ENCODE measurements around the gene FMNL3. TPM values are rescaled to one million over a fixed set of nuclear protein-coding genes. Genes with fewer than 3 reads are reported as not detected.
A peak's percentile ranks its signal among the peaks of the same experiment; 100 is the strongest.

The FMNL3 gene
- total RNA-seq, 1 experiment from 2014 or later: 0.58 TPM

- Mint-ChIP-seq H3K4me3 (ENCODE audit: unreplicated experiment) (no peak overlapping the region), H3K4me1 (ENCODE audit: insufficient read depth, unreplicated experiment) (peaks cover 20% of the 10 kb centered on the region), H3K36me3 (ENCODE audit: insufficient read depth, unreplicated experiment) (no peaks in the 10 kb centered on the region), H3K9me3 (ENCODE audit: unreplicated experiment) (no peaks in the 10 kb centered on the region), H3K27me3 (ENCODE audit: insufficient read depth, unreplicated experiment) (no peaks in the 10 kb centered on the region), H3K27ac (ENCODE audit: low read depth, unreplicated experiment) (no peak overlapping the region)
- ChIA-PET CTCF (interaction anchor here (0.7 to 1.2 kb wide), 3 partner anchors 10 to 329 kb away, joined by 3 to 5 read pairs (median 4); no protein-coding TSS in a partner anchor), POLR2A (interaction anchor here (0.5 to 1.5 kb wide), 5 partner anchors 18 to 324 kb away, joined by 3 to 5 read pairs (median 3); partner anchors contain the start of gene TMBIM6)
- BruUV-seq (replicated peaks): no TSS peak
- DNase-seq (ENCODE audit: unreplicated experiment): no peak
- TF ChIP-seq CTCF (IDR thresholded peaks at IDR 0.05; ENCODE audit: unreplicated experiment): no peak
- intact Hi-C loops (cut with micrococcal nuclease): no loop called here
Measured at GRCh38 chr12:49626169-49626835, 80.9 kb downstream of the FMNL3 start.

GRCh38 chr12:49624921-49625577, 82.2 kb downstream of the FMNL3 start:
- ChIA-PET POLR2A (interaction anchor here (0.6 to 1.5 kb wide), 6 partner anchors 12 to 1864 kb away, joined by 3 to 5 read pairs (median 4); partner anchors contain the start of gene TMBIM6), CTCF (interaction anchor here (0.6 to 1.2 kb wide), 7 partner anchors 10 to 123 kb away, joined by 3 to 5 read pairs (median 4); no protein-coding TSS in a partner anchor)
- H3K27ac Mint-ChIP-seq (ENCODE audit: low read depth, unreplicated experiment): no peak overlapping the region
- H3K4me1 Mint-ChIP-seq (ENCODE audit: insufficient read depth, unreplicated experiment): peaks cover 24% of the 10 kb centered on the region
- H3K4me3 Mint-ChIP-seq (ENCODE audit: unreplicated experiment): peak overlapping the region; percentile 78
- TSS peak; percentile 15 for BruUV-seq (replicated peaks)
- H3K9me3 Mint-ChIP-seq (ENCODE audit: unreplicated experiment): no peaks in the 10 kb centered on the region
- no peaks in the 10 kb centered on the region for H3K36me3 Mint-ChIP-seq (ENCODE audit: insufficient read depth, unreplicated experiment)
- intact Hi-C loops (cut with micrococcal nuclease): no loop called here
- H3K27me3 Mint-ChIP-seq (ENCODE audit: insufficient read depth, unreplicated experiment): no peaks in the 10 kb centered on the region
- TF ChIP-seq CTCF (IDR thresholded peaks at IDR 0.05; ENCODE audit: unreplicated experiment): no peak
- DNase-seq (ENCODE audit: unreplicated experiment): peak; percentile 91

GRCh38 chr12:49623142-49623904, 83.9 kb downstream of the FMNL3 start, which contains the start of gene PRPF40B:
TSS of gene PRPF40B (plus strand) at chr12:49623561. CDS start at chr12:49623591, 30 bp downstream.
- H3K4me1 Mint-ChIP-seq (ENCODE audit: insufficient read depth, unreplicated experiment): peaks cover 24% of the 10 kb centered on the region
- peak; percentile 81 for DNase-seq (ENCODE audit: unreplicated experiment)
- POLR2A ChIA-PET: interaction anchor here (0.6 to 2.2 kb wide), 12 partner anchors 8 to 400 kb away, joined by 3 to 8 read pairs (median 3); partner anchors contain the start of genes FMNL3 and TMBIM6
- BruUV-seq (replicated peaks): no TSS peak
- H3K27ac Mint-ChIP-seq (ENCODE audit: low read depth, unreplicated experiment): peak within 1 kb of the TSS; percentile 85
- peak; percentile 42 for TF ChIP-seq CTCF (IDR thresholded peaks at IDR 0.05; ENCODE audit: unreplicated experiment)
- H3K4me3 Mint-ChIP-seq (ENCODE audit: unreplicated experiment): peak within 1 kb of the TSS; percentile 78
- intact Hi-C loops (cut with micrococcal nuclease): no loop called here
- CTCF ChIA-PET: interaction anchor here (0.6 to 1.8 kb wide), 6 partner anchors 8 to 635 kb away, joined by 3 to 7 read pairs (median 4); no protein-coding TSS in a partner anchor
- no peaks in the 10 kb centered on the region for H3K27me3 Mint-ChIP-seq (ENCODE audit: insufficient read depth, unreplicated experiment)
- H3K9me3 Mint-ChIP-seq (ENCODE audit: unreplicated experiment): no peaks in the 10 kb centered on the region
- no peaks in the 10 kb centered on the region for H3K36me3 Mint-ChIP-seq (ENCODE audit: insufficient read depth, unreplicated experiment)

All from MCF 10A (cell line).